ENCODE measurements around the gene LDLRAD1. TPM values are rescaled to one million over a fixed set of nuclear protein-coding genes. Genes with fewer than 3 reads are reported as not detected.

LDLRAD1 gene
- total RNA-seq, 2 experiments from 2014 or later, result not detected

- no peaks in the 10 kb centered on the region for H3K27me3 Mint-ChIP-seq
- Histone ChIP-seq H3K4me3 (ENCODE audit: low read length) (peak overlapping the region; percentile 89), H3K4me1 (ENCODE audit: insufficient read depth, low read length) (peaks cover 34% of the 10 kb centered on the region), H3K27ac (ENCODE audit: low read depth in 1 of 2, low read length in 2 of 2) (peak overlapping the region; percentile 71 to 81), H3K27me3 (ENCODE audit: control insufficient read depth in 1 of 2, insufficient read depth in 2 of 2, low read length in 2 of 2) (no peaks in the 10 kb centered on the region), H3K36me3 (ENCODE audit: insufficient read depth, low read length) (peaks cover 4% of the 10 kb centered on the region), H3K9me3 (ENCODE audit: control insufficient read depth in 1 of 2, insufficient read depth in 1 of 2, low read length in 2 of 2) (no peaks in the 10 kb centered on the region)
- H3K36me3 Mint-ChIP-seq (ENCODE audit: low read depth), result peaks cover 16% of the 10 kb centered on the region
- ChIA-PET CTCF (interaction anchor here (1.1 to 1.4 kb wide), 2 partner anchors 17 to 95 kb away, joined by 3 to 4 read pairs; no protein-coding TSS in a partner anchor), POLR2A (interaction anchor here (1.0 to 3.7 kb wide), 14 partner anchors 8 to 711 kb away, joined by 3 to 54 read pairs (median 5); partner anchors contain the start of genes IFT25, LRRC42, NDC1 and PARS2)
- no peak overlapping the region for H3K27ac Mint-ChIP-seq
- intact Hi-C loops (cut with DNase I, micrococcal nuclease), result loop anchor here (1.0 to 10.0 kb wide), 16 partner anchors 16 to 1687 kb away; partner anchors contain the start of genes SSBP3 (in 2 of the 2), TTC4 (in 2 of the 2), CC2D1B (in 1 of the 2) and CYB5RL (in 1 of the 2)
- H3K4me3 Mint-ChIP-seq, result no peak overlapping the region
- no peak for TF ChIP-seq CTCF (IDR thresholded peaks at IDR 0.05)
- H3K9me3 Mint-ChIP-seq, result no peaks in the 10 kb centered on the region
- DNase-seq (no peak), ATAC-seq (ENCODE audit: poor library complexity) (no peak)
- H3K4me1 Mint-ChIP-seq (ENCODE audit: low read depth), result peaks cover 42% of the 10 kb centered on the region
Observed at GRCh38 chr1:54053745-54054437, 35.9 kb upstream of the LDLRAD1 start.

- Mint-ChIP-seq H3K36me3 (ENCODE audit: low read depth) (peaks cover 14% of the 10 kb centered on the region), H3K9me3 (no peaks in the 10 kb centered on the region), H3K4me1 (ENCODE audit: low read depth) (peaks cover 45% of the 10 kb centered on the region), H3K27me3 (no peaks in the 10 kb centered on the region), H3K4me3 (no peak within 1 kb of the TSS), H3K27ac (no peak within 1 kb of the TSS)
- Histone ChIP-seq H3K27ac (ENCODE audit: low read depth in 1 of 2, low read length in 2 of 2) (peak within 1 kb of the TSS; percentile 71 to 90), H3K4me1 (ENCODE audit: insufficient read depth, low read length) (peaks cover 35% of the 10 kb centered on the region), H3K4me3 (ENCODE audit: low read length) (peak within 1 kb of the TSS; percentile 89), H3K36me3 (ENCODE audit: insufficient read depth, low read length) (peaks cover 4% of the 10 kb centered on the region), H3K9me3 (ENCODE audit: control insufficient read depth in 1 of 2, insufficient read depth in 1 of 2, low read length in 2 of 2) (no peaks in the 10 kb centered on the region), H3K27me3 (ENCODE audit: control insufficient read depth in 1 of 2, insufficient read depth in 2 of 2, low read length in 2 of 2) (no peaks in the 10 kb centered on the region)
- ChIA-PET CTCF (interaction anchor here (1.1 to 2.1 kb wide), 4 partner anchors 16 to 943 kb away, joined by 3 to 4 read pairs (median 4); no protein-coding TSS in a partner anchor), POLR2A (interaction anchor here (0.6 to 3.7 kb wide), 20 partner anchors 9 to 748 kb away, joined by 3 to 54 read pairs (median 4); partner anchors contain the start of genes CYB5RL, IFT25, LRRC42 and MRPL37)
- intact Hi-C loops (cut with DNase I, micrococcal nuclease), result loop anchor here (1.0 to 10.0 kb wide), 15 partner anchors 17 to 1686 kb away; partner anchors contain the start of genes SSBP3 (in 2 of the 2), CC2D1B (in 1 of the 2), CYB5RL (in 1 of the 2) and ECHDC2 (in 1 of the 2)
- ATAC-seq (ENCODE audit: poor library complexity), result peak; percentile 89
- peak; percentile 93 to 99 (median 95) for DNase-seq
- TF ChIP-seq CTCF (IDR thresholded peaks at IDR 0.05), result no peak
Observed at GRCh38 chr1:54052934-54053744, 35.2 kb upstream of the LDLRAD1 start, which contains the start of the genes TCEANC2 and TMEM59. Gene TCEANC2, plus strand, starts transcription at chr1:54053608. Its CDS starts 815 bp downstream, at chr1:54054423. Gene TMEM59, minus strand, starts transcription at chr1:54053204. Its CDS starts 16 bp downstream, at chr1:54053188.

Data from CD4-positive, alpha-beta T cell (primary cell).